ENCODE results near the gene NAALADL2. TPM values are rescaled to one million over a fixed set of nuclear protein-coding genes. Genes with fewer than 3 reads are reported as not detected.

NAALADL2 gene
- total and polyA plus RNA-seq, 2 of the 8 experiments (the other 6 are each of a cell fraction or from before 2014, with no cell fraction given), result 0.12 to 0.22 TPM

GRCh38 chr3:175535351-175535750 is 676.2 kb downstream of the NAALADL2 start (continued):
- TF ChIP-seq CHD7 (IDR thresholded peaks at IDR 0.05; ENCODE audit: insufficient replicate concordance, low read length) (no peak), ATF3 (IDR thresholded peaks at IDR 0.05; ENCODE audit: insufficient read depth, low read depth, low read length) (no peak), CTCF (IDR thresholded peaks at IDR 0.05; ENCODE audit: control extremely low read depth in 1 of 3, insufficient read depth in 1 of 3, low read depth in 1 of 3, low read length in 3 of 3) (no peak), NANOG (IDR thresholded peaks at IDR 0.05; ENCODE audit: insufficient read depth, low read depth, low read length, poor library complexity, severe bottlenecking) (no peak), ATF2 (IDR thresholded peaks at IDR 0.05; ENCODE audit: low read length) (no peak), POLR2A (IDR thresholded peaks at IDR 0.05; ENCODE audit: control extremely low read depth in 1 of 2, low read depth in 2 of 2, low read length in 2 of 2) (no peak)
